Measurements from ENCODE around the gene EZH2.

Gene EZH2

GRCh38 chr7:148803094-148803493, 81.0 kb downstream of the EZH2 start:
- WGBS (ENCODE audit: extremely low coverage, insufficient coverage, insufficient read length) = no CpG with 5 or more reads among the region's 5 CpGs
- no peak overlapping the region for H2BK12ac ChIP-seq (ENCODE audit: low read length)
- no peak for DNase-seq

GRCh38 chr7:148802101-148802493, 82.0 kb downstream of the EZH2 start:
- Histone ChIP-seq H3K4me2 (ENCODE audit: low read length) (no peak overlapping the region), H3K9me3 (ENCODE audit: insufficient read depth, low read depth, low read length) (peaks cover 2% of the 10 kb centered on the region), H3K14ac (ENCODE audit: low read length) (no peak overlapping the region), H3K27me3 (ENCODE audit: insufficient read depth, low read length) (no peaks in the 10 kb centered on the region), H2BK5ac (ENCODE audit: low read depth, low read length, poor library complexity) (no peak overlapping the region), H3K4me1 (ENCODE audit: control insufficient read depth in 1 of 2, insufficient read depth in 2 of 2, low read length in 2 of 2) (no peaks in the 10 kb centered on the region), H2BK120ac (ENCODE audit: insufficient read depth, low read length, poor library complexity) (no peak overlapping the region), H4K91ac (ENCODE audit: low read depth, low read length) (no peak overlapping the region), H3K27ac (ENCODE audit: low read depth, low read length) (no peak overlapping the region), H3K4me3 (ENCODE audit: low read depth, low read length) (no peak overlapping the region), H3K36me3 (ENCODE audit: control insufficient read depth in 1 of 2, insufficient read depth in 2 of 2, low read length in 2 of 2) (peaks cover 37 to 65% of the 10 kb centered on the region in 2 experiments), H2BK12ac (ENCODE audit: low read length) (no peak overlapping the region), H4K8ac (ENCODE audit: low read depth, low read length) (no peak overlapping the region), H3K79me2 (ENCODE audit: control insufficient read depth, insufficient read depth, low read length, poor library complexity) (no peaks in the 10 kb centered on the region), H3K4ac (ENCODE audit: low read depth, low read length) (no peak overlapping the region), H2AK5ac (ENCODE audit: low read length) (no peak overlapping the region), H3K79me1 (ENCODE audit: low read length) (no peaks in the 10 kb centered on the region), H4K12ac (ENCODE audit: low read depth, low read length) (no peak overlapping the region), H2AFZ (ENCODE audit: insufficient read depth, low read length, poor library complexity) (no peak overlapping the region), H3K18ac (ENCODE audit: low read length) (no peak overlapping the region), H3K23ac (ENCODE audit: low read length) (no peak overlapping the region), H3K9ac (ENCODE audit: low read length) (no peak overlapping the region)
- WGBS (ENCODE audit: extremely low coverage, insufficient coverage, insufficient read length) = no CpG with 5 or more reads among the region's 10 CpGs
- DNase-seq = no peak

More at GRCh38 chr7:148803094-148803493, 81.0 kb downstream of the EZH2 start:
- no peak overlapping the region for H2AFZ ChIP-seq (ENCODE audit: insufficient read depth, low read length, poor library complexity)
- no peak overlapping the region for H2BK5ac ChIP-seq (ENCODE audit: low read depth, low read length, poor library complexity)
- H3K4me2 ChIP-seq (ENCODE audit: low read length) = no peak overlapping the region
- H3K27ac ChIP-seq (ENCODE audit: low read depth, low read length) = no peak overlapping the region
- H3K27me3 ChIP-seq (ENCODE audit: insufficient read depth, low read length) = no peaks in the 10 kb centered on the region
- no peak overlapping the region for H3K23ac ChIP-seq (ENCODE audit: low read length)
- H3K4ac ChIP-seq (ENCODE audit: low read depth, low read length) = no peak overlapping the region
- no peaks in the 10 kb centered on the region for H3K79me1 ChIP-seq (ENCODE audit: low read length)
- no peaks in the 10 kb centered on the region for H3K4me1 ChIP-seq (ENCODE audit: control insufficient read depth in 1 of 2, insufficient read depth in 2 of 2, low read length in 2 of 2)
- no peak overlapping the region for H3K9ac ChIP-seq (ENCODE audit: low read length)
- no peak overlapping the region for H2BK120ac ChIP-seq (ENCODE audit: insufficient read depth, low read length, poor library complexity)
- no peak overlapping the region for H3K14ac ChIP-seq (ENCODE audit: low read length)
- no peak overlapping the region for H4K91ac ChIP-seq (ENCODE audit: low read depth, low read length)
- no peak overlapping the region for H2AK5ac ChIP-seq (ENCODE audit: low read length)
- no peak overlapping the region for H3K4me3 ChIP-seq (ENCODE audit: low read depth, low read length)
- no peaks in the 10 kb centered on the region for H3K79me2 ChIP-seq (ENCODE audit: control insufficient read depth, insufficient read depth, low read length, poor library complexity)
- H4K8ac ChIP-seq (ENCODE audit: low read depth, low read length) = no peak overlapping the region
- H3K18ac ChIP-seq (ENCODE audit: low read length) = no peak overlapping the region
- H3K9me3 ChIP-seq (ENCODE audit: insufficient read depth, low read depth, low read length) = peaks cover 2% of the 10 kb centered on the region
- H3K36me3 ChIP-seq (ENCODE audit: control insufficient read depth in 1 of 2, insufficient read depth in 2 of 2, low read length in 2 of 2) = peaks cover 41 to 67% of the 10 kb centered on the region in 2 experiments
- no peak overlapping the region for H4K12ac ChIP-seq (ENCODE audit: low read depth, low read length)

GRCh38 chr7:148800677-148801076, 83.4 kb downstream of the EZH2 start:
- Histone ChIP-seq H3K27ac (ENCODE audit: low read depth, low read length) (no peak overlapping the region), H2AK5ac (ENCODE audit: low read length) (no peak overlapping the region), H4K91ac (ENCODE audit: low read depth, low read length) (no peak overlapping the region), H4K8ac (ENCODE audit: low read depth, low read length) (no peak overlapping the region), H3K79me1 (ENCODE audit: low read length) (no peaks in the 10 kb centered on the region), H3K27me3 (ENCODE audit: insufficient read depth, low read length) (no peaks in the 10 kb centered on the region), H3K4me2 (ENCODE audit: low read length) (no peak overlapping the region), H2BK120ac (ENCODE audit: insufficient read depth, low read length, poor library complexity) (no peak overlapping the region), H2BK5ac (ENCODE audit: low read depth, low read length, poor library complexity) (no peak overlapping the region), H3K23ac (ENCODE audit: low read length) (no peak overlapping the region), H3K4me1 (ENCODE audit: control insufficient read depth in 1 of 2, insufficient read depth in 2 of 2, low read length in 2 of 2) (no peaks in the 10 kb centered on the region), H2AFZ (ENCODE audit: insufficient read depth, low read length, poor library complexity) (no peak overlapping the region), H2BK12ac (ENCODE audit: low read length) (no peak overlapping the region), H3K9me3 (ENCODE audit: insufficient read depth, low read depth, low read length) (peaks cover 3% of the 10 kb centered on the region), H3K9ac (ENCODE audit: low read length) (no peak overlapping the region), H3K4ac (ENCODE audit: low read depth, low read length) (no peak overlapping the region), H3K18ac (ENCODE audit: low read length) (no peak overlapping the region), H3K36me3 (ENCODE audit: control insufficient read depth in 1 of 2, insufficient read depth in 2 of 2, low read length in 2 of 2) (peaks cover 40 to 60% of the 10 kb centered on the region in 2 experiments), H3K79me2 (ENCODE audit: control insufficient read depth, insufficient read depth, low read length, poor library complexity) (no peaks in the 10 kb centered on the region), H4K12ac (ENCODE audit: low read depth, low read length) (no peak overlapping the region), H3K4me3 (ENCODE audit: low read depth, low read length) (no peak overlapping the region), H3K14ac (ENCODE audit: low read length) (no peak overlapping the region)
- no CpG with 5 or more reads among the region's 13 CpGs for WGBS (ENCODE audit: extremely low coverage, insufficient coverage, insufficient read length)
- no peak for DNase-seq

- DNase-seq = no peak
Measured at GRCh38 chr7:148799893-148800555, 84.1 kb downstream of the EZH2 start.

More at GRCh38 chr7:148799893-148800555, 84.1 kb downstream of the EZH2 start:
- WGBS (ENCODE audit: extremely low coverage, insufficient coverage, insufficient read length) = no CpG with 5 or more reads among the region's 10 CpGs
- H2BK12ac ChIP-seq (ENCODE audit: low read length) = no peak overlapping the region
- no peak overlapping the region for H2AK5ac ChIP-seq (ENCODE audit: low read length)
- H2BK5ac ChIP-seq (ENCODE audit: low read depth, low read length, poor library complexity) = no peak overlapping the region
- no peaks in the 10 kb centered on the region for H3K79me2 ChIP-seq (ENCODE audit: control insufficient read depth, insufficient read depth, low read length, poor library complexity)
- H3K4me3 ChIP-seq (ENCODE audit: low read depth, low read length) = no peak overlapping the region
- peaks cover 45 to 63% of the 10 kb centered on the region in 2 experiments for H3K36me3 ChIP-seq (ENCODE audit: control insufficient read depth in 1 of 2, insufficient read depth in 2 of 2, low read length in 2 of 2)
- no peak overlapping the region for H3K27ac ChIP-seq (ENCODE audit: low read depth, low read length)
- peaks cover 3% of the 10 kb centered on the region for H3K9me3 ChIP-seq (ENCODE audit: insufficient read depth, low read depth, low read length)
- H3K14ac ChIP-seq (ENCODE audit: low read length) = no peak overlapping the region
- H3K9ac ChIP-seq (ENCODE audit: low read length) = no peak overlapping the region
- H4K8ac ChIP-seq (ENCODE audit: low read depth, low read length) = no peak overlapping the region
- no peak overlapping the region for H3K4ac ChIP-seq (ENCODE audit: low read depth, low read length)
- no peak overlapping the region for H3K18ac ChIP-seq (ENCODE audit: low read length)
- H3K23ac ChIP-seq (ENCODE audit: low read length) = no peak overlapping the region
- H3K4me2 ChIP-seq (ENCODE audit: low read length) = no peak overlapping the region
- no peaks in the 10 kb centered on the region for H3K79me1 ChIP-seq (ENCODE audit: low read length)
- H2BK120ac ChIP-seq (ENCODE audit: insufficient read depth, low read length, poor library complexity) = no peak overlapping the region
- no peaks in the 10 kb centered on the region for H3K4me1 ChIP-seq (ENCODE audit: control insufficient read depth in 1 of 2, insufficient read depth in 2 of 2, low read length in 2 of 2)
- H2AFZ ChIP-seq (ENCODE audit: insufficient read depth, low read length, poor library complexity) = no peak overlapping the region
- H4K91ac ChIP-seq (ENCODE audit: low read depth, low read length) = no peak overlapping the region
- H4K12ac ChIP-seq (ENCODE audit: low read depth, low read length) = no peak overlapping the region
- H3K27me3 ChIP-seq (ENCODE audit: insufficient read depth, low read length) = no peaks in the 10 kb centered on the region
